OCI-LY3 (cell line): ENCODE data around the gene GABRR2.

Source experiments
- H2AFZ ChIP-seq: fragments of 200-600, 300-600 bp; shearing (Covaris generic); 2 replicates; pipeline ENCODE4 v1.6.0; 2014; ENCODE audit warnings: antibody characterized with exemption, low read depth, low read length
- H3K27ac ChIP-seq: fragments of 200-600, 300-600 bp; sonication (generic); 2 replicates; pipeline ENCODE4 v1.5.1; 2014; ENCODE audit warnings: mild to moderate bottlenecking, low read length, moderate library complexity, mixed read lengths
- H3K27me3 ChIP-seq: fragments of 200-600, 300-600 bp; sonication (generic); 2 replicates; pipeline ENCODE4 v1.6.1; 2014; ENCODE audit warnings: low read depth, low read length, mixed read lengths
- H3K36me3 ChIP-seq: fragments of 200-600, 300-600 bp; sonication (generic); replicated peaks from 2 replicates; pipeline ENCODE3; 2014; ENCODE audit warnings: low read depth, low read length, mixed read lengths
- H3K4me1 ChIP-seq: fragments of 300-600, 200-600 bp; sonication (generic); 2 replicates; pipeline ENCODE4 v1.6.1; 2014; ENCODE audit warnings: low read length, mixed read lengths
- H3K4me2 ChIP-seq: fragments of 200-600, 300-600 bp; sonication (generic); 2 replicates; pipeline ENCODE4 v1.6.1; 2014; ENCODE audit warnings: low read length, mixed read lengths
- H3K4me3 ChIP-seq: fragments of 300-600, 200-600 bp; sonication (generic); 2 replicates; pipeline ENCODE4 v1.5.1; 2014; ENCODE audit warnings: antibody characterized with exemption, mild to moderate bottlenecking, low read length, moderate library complexity
- H3K79me2 ChIP-seq: fragments of 300-600, 200-600 bp; shearing (Covaris generic); 2 replicates; pipeline ENCODE4 v1.6.1; 2014; ENCODE audit warnings: mild to moderate bottlenecking, low read length, mixed read lengths
- H3K9ac ChIP-seq: fragments of 300-600, 200-600 bp; shearing (Covaris generic); 2 replicates; pipeline ENCODE4 v1.6.0; 2014; ENCODE audit warnings: mild to moderate bottlenecking, low read length, moderate library complexity
- H3K9me3 ChIP-seq: fragments of 200-600, 300-600 bp; shearing (Covaris generic); 2 replicates; pipeline ENCODE4 v1.6.1; 2014; ENCODE audit warnings: low read length, mixed read lengths; ENCODE audit not compliant: insufficient read depth
- H4K20me1 ChIP-seq: fragments of 200-600, 300-600 bp; sonication (generic); 2 replicates; pipeline ENCODE4 v1.6.1; 2016; ENCODE audit warnings: low read length, mixed read lengths; ENCODE audit not compliant: insufficient read depth
- CTCF ChIP-seq: fragments of 200-600, 300-600 bp; sonication (generic); IDR thresholded peaks from 2 replicates; pipeline ENCODE4 v1.5.1; 2014; ENCODE audit warnings: antibody characterized with exemption, low read length, low read depth
- EZH2phosphoT487 ChIP-seq: fragments of 200-600 bp; shearing (Covaris generic); IDR thresholded peaks from 2 replicates; pipeline ENCODE4 v1.6.1; 2018; ENCODE audit warnings: antibody characterized with exemption, mixed run types, low read depth

GABRR2 gene

GRCh38 chr6:89255417-89255816 is 59.7 kb downstream of the GABRR2 start:
- Histone ChIP-seq H4K20me1 (no peaks in the 10 kb centered on the region), H3K9me3 (no peaks in the 10 kb centered on the region), H3K27me3 (no peaks in the 10 kb centered on the region), H3K4me1 (no peaks in the 10 kb centered on the region), H3K4me2 (no peak overlapping the region), H2AFZ (no peak overlapping the region), H3K36me3 (no peaks in the 10 kb centered on the region), H3K9ac (no peak overlapping the region), H3K4me3 (no peak overlapping the region), H3K79me2 (no peaks in the 10 kb centered on the region), H3K27ac (no peak overlapping the region)
- TF ChIP-seq CTCF: no peak
- no peak for TF ChIP-seq EZH2phosphoT487

GRCh38 chr6:89254569-89254968 is 60.5 kb downstream of the GABRR2 start:
- no peak overlapping the region for H3K9ac ChIP-seq
- H3K27ac ChIP-seq: no peak overlapping the region
- no peaks in the 10 kb centered on the region for H3K27me3 ChIP-seq
- no peaks in the 10 kb centered on the region for H3K36me3 ChIP-seq
- no peaks in the 10 kb centered on the region for H4K20me1 ChIP-seq
- H3K9me3 ChIP-seq: no peaks in the 10 kb centered on the region
- no peak overlapping the region for H3K4me3 ChIP-seq
- no peaks in the 10 kb centered on the region for H3K4me1 ChIP-seq
- no peak overlapping the region for H2AFZ ChIP-seq
- no peak overlapping the region for H3K4me2 ChIP-seq
- no peaks in the 10 kb centered on the region for H3K79me2 ChIP-seq
- TF ChIP-seq CTCF (no peak), EZH2phosphoT487 (no peak)

GRCh38 chr6:89252907-89253306 is 62.2 kb downstream of the GABRR2 start:
- no peak overlapping the region for H3K27ac ChIP-seq
- no peaks in the 10 kb centered on the region for H4K20me1 ChIP-seq
- no peaks in the 10 kb centered on the region for H3K9me3 ChIP-seq
- H3K4me2 ChIP-seq: no peak overlapping the region
- H3K79me2 ChIP-seq: no peaks in the 10 kb centered on the region
- TF ChIP-seq CTCF (no peak), EZH2phosphoT487 (no peak)
- H3K27me3 ChIP-seq: no peaks in the 10 kb centered on the region
- H3K4me3 ChIP-seq: no peak overlapping the region
- H2AFZ ChIP-seq: no peak overlapping the region
- no peaks in the 10 kb centered on the region for H3K4me1 ChIP-seq
- H3K9ac ChIP-seq: no peak overlapping the region
- no peaks in the 10 kb centered on the region for H3K36me3 ChIP-seq

GRCh38 chr6:89251976-89252375 is 63.1 kb downstream of the GABRR2 start:
- Histone ChIP-seq H3K79me2 (no peaks in the 10 kb centered on the region), H3K4me1 (no peaks in the 10 kb centered on the region), H3K9ac (no peak overlapping the region), H3K4me3 (no peak overlapping the region), H3K9me3 (no peaks in the 10 kb centered on the region), H2AFZ (no peak overlapping the region), H3K4me2 (no peak overlapping the region), H4K20me1 (no peaks in the 10 kb centered on the region), H3K27me3 (no peaks in the 10 kb centered on the region), H3K27ac (no peak overlapping the region), H3K36me3 (no peaks in the 10 kb centered on the region)
- TF ChIP-seq EZH2phosphoT487: no peak

GRCh38 chr6:89251170-89251569 is 63.9 kb downstream of the GABRR2 start:
- no peak overlapping the region for H2AFZ ChIP-seq
- H3K9me3 ChIP-seq: no peaks in the 10 kb centered on the region

More at GRCh38 chr6:89251170-89251569, 63.9 kb downstream of the GABRR2 start:
- no peak overlapping the region for H3K4me2 ChIP-seq
- TF ChIP-seq EZH2phosphoT487: no peak
- no peak for TF ChIP-seq CTCF
- H3K4me3 ChIP-seq: no peak overlapping the region
- H3K4me1 ChIP-seq: no peaks in the 10 kb centered on the region
- no peaks in the 10 kb centered on the region for H3K36me3 ChIP-seq
- H3K79me2 ChIP-seq: no peaks in the 10 kb centered on the region
- no peak overlapping the region for H3K9ac ChIP-seq
- no peaks in the 10 kb centered on the region for H3K27me3 ChIP-seq
- H3K27ac ChIP-seq: no peak overlapping the region
- no peaks in the 10 kb centered on the region for H4K20me1 ChIP-seq
